Measurements from ENCODE around the gene OPRD1. TPM values are rescaled to one million over a fixed set of nuclear protein-coding genes. Genes with fewer than 3 reads are reported as not detected.
"Not testable (repeated sequence)": the region's sequence is repeated elsewhere in the genome, so short reads cannot be mapped to it uniquely, and the experiment has no call there.

The OPRD1 gene
- total RNA-seq, 1 experiment from 2014 or later, result 0.97 TPM

- Histone ChIP-seq H3K4me3 (ENCODE audit: low read depth, low read length, poor library complexity, severe bottlenecking) (no peak overlapping the region), H3K9me3 (ENCODE audit: low read depth, low read length, poor library complexity, severe bottlenecking) (no peaks in the 10 kb centered on the region), H3K4me1 (ENCODE audit: insufficient read depth, low read length, poor library complexity, severe bottlenecking) (no peaks in the 10 kb centered on the region), H3K36me3 (ENCODE audit: insufficient read depth, low read length, poor library complexity, severe bottlenecking) (no peaks in the 10 kb centered on the region), H3K27ac (ENCODE audit: low read depth, low read length, poor library complexity, severe bottlenecking) (no peak overlapping the region), H3K27me3 (replicated peaks; ENCODE audit: insufficient read depth, low read depth, low read length, poor library complexity) (no peaks in the 10 kb centered on the region)
- intact Hi-C loops (cut with micrococcal nuclease; ENCODE audit: unreplicated experiment), result no loop called here
- CTCF ChIA-PET, result interaction anchor here (0.6 to 1.3 kb wide), 2 partner anchors 84 to 1307 kb away, joined by 5 to 9 read pairs; no protein-coding TSS in a partner anchor
- BruUV-seq (replicated peaks), result no TSS peak
- POLR2A ChIA-PET (ENCODE audit: low non-redundant PET), result interaction anchor here (0.6 kb wide), 1 partner anchor 575 kb away, joined by 3 read pairs; no protein-coding TSS in a partner anchor
- TF ChIP-seq CTCF (conservative IDR thresholded peaks at IDR 0.05; ENCODE audit: low read depth, low read length) (no peak), EZH2 (IDR thresholded peaks at IDR 0.05; ENCODE audit: borderline replicate concordance, low read depth, low read length, poor library complexity, severe bottlenecking) (no peak)
- DNase-seq (ENCODE audit: low spot score), result no peak
Observed at GRCh38 chr1:28792644-28793121, 19.3 kb upstream of the OPRD1 start.

- H3K4me1 ChIP-seq (ENCODE audit: insufficient read depth, low read length, poor library complexity, severe bottlenecking); H3K27ac ChIP-seq (ENCODE audit: low read depth, low read length, poor library complexity, severe bottlenecking); DNase-seq (ENCODE audit: low spot score); H3K4me3 ChIP-seq (ENCODE audit: low read depth, low read length, poor library complexity, severe bottlenecking); H3K36me3 ChIP-seq (ENCODE audit: insufficient read depth, low read length, poor library complexity, severe bottlenecking); BruUV-seq (replicated peaks); POLR2A ChIA-PET (ENCODE audit: low non-redundant PET); CTCF ChIA-PET; intact Hi-C loops (cut with micrococcal nuclease; ENCODE audit: unreplicated experiment); H3K9me3 ChIP-seq (ENCODE audit: low read depth, low read length, poor library complexity, severe bottlenecking); H3K27me3 ChIP-seq (replicated peaks; ENCODE audit: insufficient read depth, low read depth, low read length, poor library complexity): not testable (repeated sequence)
Observed at GRCh38 chr1:28794582-28794981, 17.4 kb upstream of the OPRD1 start.

GRCh38 chr1:28796352-28797211 is 15.4 kb upstream of the OPRD1 start:
- POLR2A ChIA-PET (ENCODE audit: low non-redundant PET), result no interaction called here
- CTCF ChIA-PET, result no interaction called here
- TF ChIP-seq CTCF (conservative IDR thresholded peaks at IDR 0.05; ENCODE audit: low read depth, low read length), result 0 out of 2 replicates have a peak, but pooled peaks have one; percentile 14
- TF ChIP-seq EZH2 (IDR thresholded peaks at IDR 0.05; ENCODE audit: borderline replicate concordance, low read depth, low read length, poor library complexity, severe bottlenecking), result no peak
- H3K4me1 ChIP-seq (ENCODE audit: insufficient read depth, low read length, poor library complexity, severe bottlenecking), result no peaks in the 10 kb centered on the region
- no peaks in the 10 kb centered on the region for H3K9me3 ChIP-seq (ENCODE audit: low read depth, low read length, poor library complexity, severe bottlenecking)
- no TSS peak for BruUV-seq (replicated peaks)
- no peaks in the 10 kb centered on the region for H3K36me3 ChIP-seq (ENCODE audit: insufficient read depth, low read length, poor library complexity, severe bottlenecking)
- H3K4me3 ChIP-seq (ENCODE audit: low read depth, low read length, poor library complexity, severe bottlenecking), result no peak overlapping the region
- no peak for DNase-seq (ENCODE audit: low spot score)
- H3K27me3 ChIP-seq (replicated peaks; ENCODE audit: insufficient read depth, low read depth, low read length, poor library complexity), result no peaks in the 10 kb centered on the region
- intact Hi-C loops (cut with micrococcal nuclease; ENCODE audit: unreplicated experiment), result no loop called here
- H3K27ac ChIP-seq (ENCODE audit: low read depth, low read length, poor library complexity, severe bottlenecking), result no peak overlapping the region

Data from A673 (cell line).